Lower leg skin (tissue), 3 donors: ENCODE measurements around the gene FECH.

Source experiments
- CTCF ChIP-seq, 3 donors: fragments of 450-650 bp; IDR thresholded peaks; one replicate each; pipeline ENCODE4 v1.5.1; 2016; ENCODE audit warnings: antibody characterized with exemption in 3 of 3, mild to moderate bottlenecking in 3 of 3, moderate library complexity in 2 of 3
- POLR2A ChIP-seq, 2 donors: fragments of 450-650 bp; IDR thresholded peaks; one replicate each; pipeline ENCODE4 v1.6.1; 2016 to 2017; ENCODE audit warnings: antibody characterized with exemption in 2 of 2, mild to moderate bottlenecking in 1 of 2, moderate library complexity in 1 of 2

DNA sequence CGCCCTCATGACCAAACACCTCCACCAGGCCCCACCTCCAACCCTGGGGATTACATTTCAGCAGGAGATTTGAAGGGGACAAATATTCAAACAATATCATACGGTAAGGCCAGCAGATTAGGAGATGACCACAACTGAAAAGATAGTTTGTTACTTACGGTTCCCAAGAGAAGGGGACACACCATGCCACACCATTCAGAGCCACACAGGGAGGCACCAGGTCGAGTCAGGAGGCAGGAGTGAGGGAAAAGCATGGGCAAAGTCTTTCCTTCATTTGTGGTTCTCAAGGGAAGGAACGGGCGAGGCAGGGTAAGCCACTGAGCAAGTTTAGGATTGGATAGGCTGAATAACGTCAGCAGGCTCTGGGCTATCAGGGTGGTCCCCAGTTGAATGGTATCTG lies 57.4 kb downstream of the FECH start:
- TF ChIP-seq CTCF (IDR thresholded peaks at IDR 0.05) (no peak), POLR2A (IDR thresholded peaks at IDR 0.05) (no peak)
